HG02970 (cell line): Measurements from ENCODE around the gene VN1R5.

Experiments
- ATAC-seq: cut with Tn5 transposase; IDR thresholded peaks from one replicate; pipeline ENCODE4 v1.9.1; 2021; ENCODE audit warnings: mild to moderate bottlenecking, moderate library complexity, moderate number of reproducible peaks; ENCODE audit not compliant: unreplicated experiment, low FRiP score

Gene VN1R5

GRCh38 chr1:247299723-247300381 lies 44.0 kb downstream of the VN1R5 start:
- ATAC-seq: no peak

GRCh38 chr1:247300491-247301175 lies 44.8 kb downstream of the VN1R5 start:
- ATAC-seq: no peak

GRCh38 chr1:247301176-247301540 lies 45.3 kb downstream of the VN1R5 start:
- no peak for ATAC-seq

GRCh38 chr1:247303216-247303615 lies 47.3 kb downstream of the VN1R5 start:
- ATAC-seq: no peak

- ATAC-seq: no peak
Observed at GRCh38 chr1:247304031-247304430, 48.2 kb downstream of the VN1R5 start.
